Astrocyte (in vitro differentiated cells and primary cell): Measurements from ENCODE around the gene ABHD12. TPM values are rescaled to one million over a fixed set of nuclear protein-coding genes. Genes with fewer than 3 reads are reported as not detected.
A peak's percentile ranks its signal among the peaks of the same experiment; 100 is the strongest.

Experiments
- DNase-seq: peaks from one replicate; pipeline ENCODE4 v3.0.0-alpha.2; 2010; ENCODE audit warnings: low read depth
- FAIRE-seq: peaks from 2 replicates; lab custom pipeline; 2011; peaks lifted over from hg19 to GRCh38; lab: Jason Lieb, UNC
- H2AFZ ChIP-seq: 2 replicates; pipeline ENCODE4 v1.6.0; 2012; ENCODE audit warnings: low read depth, low read length, inconsistent platforms
- H3K27ac ChIP-seq: 2 replicates; pipeline ENCODE4 v1.5.1; 2011; ENCODE audit warnings: low read depth, low read length, inconsistent platforms
- H3K27me3 ChIP-seq: 2 replicates; pipeline ENCODE4 v1.6.0; 2011; ENCODE audit warnings: low read length, inconsistent platforms; ENCODE audit not compliant: insufficient read depth
- H3K36me3 ChIP-seq: 2 replicates; pipeline ENCODE4 v1.5.1; 2011; ENCODE audit warnings: low read length, inconsistent platforms; ENCODE audit not compliant: insufficient read depth
- H3K4me1 ChIP-seq: 2 replicates; pipeline ENCODE4 v1.5.1; 2011; ENCODE audit warnings: low read length, inconsistent platforms; ENCODE audit not compliant: insufficient read depth
- H3K4me2 ChIP-seq: 2 replicates; pipeline ENCODE4 v1.6.0; 2012; ENCODE audit warnings: low read length, inconsistent platforms
- H3K4me3 ChIP-seq: 2 replicates; pipeline ENCODE4 v1.5.1; 2011; ENCODE audit warnings: low read depth, mild to moderate bottlenecking, low read length, inconsistent platforms; ENCODE audit not compliant: insufficient read depth
- H3K79me2 ChIP-seq: 2 replicates; pipeline ENCODE4 v1.6.0; 2012; ENCODE audit warnings: mild to moderate bottlenecking, low read length, inconsistent platforms; ENCODE audit not compliant: insufficient read depth
- H3K9ac ChIP-seq: 2 replicates; pipeline ENCODE4 v1.6.0; 2012; ENCODE audit warnings: mild to moderate bottlenecking, low read length, inconsistent platforms
- H3K9me3 ChIP-seq: 2 replicates; pipeline ENCODE4 v1.5.1; 2012; ENCODE audit warnings: low read depth, mild to moderate bottlenecking, low read length, inconsistent platforms; ENCODE audit not compliant: insufficient read depth
- H4K20me1 ChIP-seq: 2 replicates; pipeline ENCODE4 v1.6.0; 2012; ENCODE audit warnings: low read length, inconsistent platforms; ENCODE audit not compliant: insufficient read depth
- H3K27ac Mint-ChIP-seq: one replicate; pipeline ENCODE4 v1.8.0; 2021; ENCODE audit warnings: mild to moderate bottlenecking, mixed read lengths; ENCODE audit not compliant: unreplicated experiment
- H3K27me3 Mint-ChIP-seq: one replicate; pipeline ENCODE4 v1.8.0; 2021; ENCODE audit warnings: low read depth, mixed read lengths; ENCODE audit not compliant: unreplicated experiment
- H3K36me3 Mint-ChIP-seq: one replicate; pipeline ENCODE4 v1.8.0; 2021; ENCODE audit warnings: low read depth, mixed read lengths; ENCODE audit not compliant: unreplicated experiment
- H3K4me1 Mint-ChIP-seq: one replicate; pipeline ENCODE4 v1.8.0; 2021; ENCODE audit warnings: low read depth, mixed read lengths; ENCODE audit not compliant: unreplicated experiment
- H3K4me3 Mint-ChIP-seq: one replicate; pipeline ENCODE4 v1.8.0; 2021; ENCODE audit warnings: mild to moderate bottlenecking, moderate library complexity, mixed read lengths; ENCODE audit not compliant: unreplicated experiment
- H3K9me3 Mint-ChIP-seq: one replicate; pipeline ENCODE4 v1.8.0; 2021; ENCODE audit warnings: mild to moderate bottlenecking, mixed read lengths; ENCODE audit not compliant: unreplicated experiment
- EZH2 ChIP-seq: IDR thresholded peaks from 2 replicates; pipeline ENCODE4 v1.6.1; 2012; ENCODE audit warnings: mild to moderate bottlenecking, low read length, inconsistent platforms; ENCODE audit not compliant: insufficient read depth
- total RNA-seq: library from RNA; stranded (reverse); gene quantifications from 2 replicates; pipeline ENCODE4 v1.2.1, GENCODE V29; 2021
- TF ChIP-seq, protein P1 (sequence below): IDR thresholded peaks from 2 replicates; pipeline ENCODE4 v1.5.1; 2011; ENCODE audit warnings: low read depth, mild to moderate bottlenecking, inconsistent platforms, low read length, moderate library complexity; ENCODE audit not compliant: insufficient read depth

The ABHD12 gene
- total RNA-seq, 1 donor from 2014 or later = 98.1 TPM

DNA sequence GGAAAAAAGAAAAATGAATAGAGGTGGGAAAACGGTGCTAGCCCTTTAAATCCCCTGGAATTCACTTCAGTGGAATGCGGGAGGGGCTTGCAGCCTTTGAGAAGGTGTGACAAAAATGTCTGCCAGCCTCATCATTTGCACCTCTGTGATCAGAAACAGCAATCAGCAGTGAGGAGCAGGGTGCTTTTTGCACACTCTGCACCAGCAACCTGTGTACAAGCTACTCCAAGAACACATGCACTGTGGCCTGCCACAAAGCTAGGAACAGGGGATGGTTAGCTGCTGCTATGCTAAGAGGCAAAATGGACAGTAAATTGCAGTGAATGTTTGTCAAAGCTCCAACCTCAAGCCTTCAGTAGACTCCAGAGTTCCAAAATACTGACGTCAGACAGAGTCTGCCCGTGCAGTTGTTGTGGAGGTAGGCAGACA, 46.5 kb upstream of the ABHD12 start:
- Histone ChIP-seq H3K4me1 (no peaks in the 10 kb centered on the region), H3K27ac (no peak overlapping the region), H3K4me2 (peak overlapping the region; percentile 41), H3K36me3 (peaks cover 4% of the 10 kb centered on the region), H3K79me2 (no peaks in the 10 kb centered on the region), H4K20me1 (no peaks in the 10 kb centered on the region), H2AFZ (peak overlapping the region; percentile 49), H3K4me3 (no peak overlapping the region), H3K9me3 (no peaks in the 10 kb centered on the region), H3K9ac (no peak overlapping the region), H3K27me3 (no peaks in the 10 kb centered on the region)
- H3K4me3 Mint-ChIP-seq = peak overlapping the region; percentile 34
- peaks cover 11% of the 10 kb centered on the region for H3K4me1 Mint-ChIP-seq
- no peaks in the 10 kb centered on the region for H3K36me3 Mint-ChIP-seq
- no peaks in the 10 kb centered on the region for H3K27me3 Mint-ChIP-seq
- FAIRE-seq = no peak
- peak overlapping the region; percentile 12 for H3K27ac Mint-ChIP-seq
- DNase-seq = peak; percentile 16
- no peak for TF ChIP-seq EZH2
- TF ChIP-seq, protein P1, sequence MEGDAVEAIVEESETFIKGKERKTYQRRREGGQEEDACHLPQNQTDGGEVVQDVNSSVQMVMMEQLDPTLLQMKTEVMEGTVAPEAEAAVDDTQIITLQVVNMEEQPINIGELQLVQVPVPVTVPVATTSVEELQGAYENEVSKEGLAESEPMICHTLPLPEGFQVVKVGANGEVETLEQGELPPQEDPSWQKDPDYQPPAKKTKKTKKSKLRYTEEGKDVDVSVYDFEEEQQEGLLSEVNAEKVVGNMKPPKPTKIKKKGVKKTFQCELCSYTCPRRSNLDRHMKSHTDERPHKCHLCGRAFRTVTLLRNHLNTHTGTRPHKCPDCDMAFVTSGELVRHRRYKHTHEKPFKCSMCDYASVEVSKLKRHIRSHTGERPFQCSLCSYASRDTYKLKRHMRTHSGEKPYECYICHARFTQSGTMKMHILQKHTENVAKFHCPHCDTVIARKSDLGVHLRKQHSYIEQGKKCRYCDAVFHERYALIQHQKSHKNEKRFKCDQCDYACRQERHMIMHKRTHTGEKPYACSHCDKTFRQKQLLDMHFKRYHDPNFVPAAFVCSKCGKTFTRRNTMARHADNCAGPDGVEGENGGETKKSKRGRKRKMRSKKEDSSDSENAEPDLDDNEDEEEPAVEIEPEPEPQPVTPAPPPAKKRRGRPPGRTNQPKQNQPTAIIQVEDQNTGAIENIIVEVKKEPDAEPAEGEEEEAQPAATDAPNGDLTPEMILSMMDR = no peak
- H3K9me3 Mint-ChIP-seq = no peaks in the 10 kb centered on the region

DNA sequence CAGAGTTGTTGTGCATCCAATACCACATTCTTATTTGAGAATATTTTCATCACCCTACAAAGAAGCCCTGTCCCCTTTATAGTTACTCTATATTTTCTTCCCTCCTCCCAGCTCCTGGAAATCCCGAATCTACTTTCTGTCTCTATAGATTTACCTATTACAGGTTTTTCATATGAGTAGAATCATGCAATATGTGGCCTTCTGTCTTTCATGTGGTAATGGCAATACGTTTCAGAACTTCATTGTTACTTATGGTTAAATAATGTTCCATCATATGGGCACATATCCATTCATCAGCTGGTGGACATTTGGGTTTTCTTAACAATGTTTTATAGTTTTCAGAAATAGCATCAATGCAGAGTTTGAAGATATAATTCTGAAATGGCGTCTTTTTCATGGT, 33.9 kb upstream of the ABHD12 start:
- Mint-ChIP-seq H3K4me3 (no peak overlapping the region), H3K27ac (no peak overlapping the region), H3K36me3 (peaks cover 7% of the 10 kb centered on the region), H3K4me1 (no peaks in the 10 kb centered on the region), H3K9me3 (no peaks in the 10 kb centered on the region), H3K27me3 (no peaks in the 10 kb centered on the region)
- Histone ChIP-seq H3K27me3 (no peaks in the 10 kb centered on the region), H3K36me3 (no peaks in the 10 kb centered on the region), H3K4me3 (no peak overlapping the region), H3K79me2 (no peaks in the 10 kb centered on the region), H3K9ac (no peak overlapping the region), H3K4me1 (no peaks in the 10 kb centered on the region), H3K9me3 (no peaks in the 10 kb centered on the region), H4K20me1 (no peaks in the 10 kb centered on the region), H2AFZ (no peak overlapping the region), H3K4me2 (no peak overlapping the region), H3K27ac (no peak overlapping the region)
- DNase-seq = no peak
- no peak for TF ChIP-seq EZH2
- TF ChIP-seq, protein P1 = no peak
- no peak for FAIRE-seq

DNA sequence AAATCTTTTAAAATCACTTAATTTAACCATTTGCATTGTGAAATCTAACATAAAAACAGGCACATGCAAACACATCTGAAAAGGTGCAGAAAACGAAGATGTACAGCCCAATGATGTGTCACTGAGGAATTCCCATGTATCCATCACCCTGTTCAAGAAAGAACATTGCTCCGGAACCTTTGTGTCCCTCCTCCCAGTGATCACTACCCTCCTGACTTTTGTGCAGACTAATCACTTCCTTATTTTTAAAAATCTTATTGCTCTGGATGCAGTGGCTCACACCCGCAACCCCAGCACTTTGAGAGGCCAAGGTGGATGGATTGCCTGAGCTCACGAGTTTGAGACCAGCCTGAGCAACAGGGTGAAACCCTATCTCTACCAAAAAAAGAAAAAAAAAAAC, 31.4 kb upstream of the ABHD12 start:
- Mint-ChIP-seq H3K9me3 (peaks cover 2% of the 10 kb centered on the region), H3K4me3 (no peak overlapping the region), H3K4me1 (peaks cover 2% of the 10 kb centered on the region), H3K27me3 (no peaks in the 10 kb centered on the region), H3K36me3 (peaks cover 6% of the 10 kb centered on the region), H3K27ac (no peak overlapping the region)
- TF ChIP-seq, protein P1 = no peak
- no peak for TF ChIP-seq EZH2
- Histone ChIP-seq H4K20me1 (no peaks in the 10 kb centered on the region), H3K4me2 (no peak overlapping the region), H3K4me3 (no peak overlapping the region), H3K9me3 (no peaks in the 10 kb centered on the region), H3K79me2 (no peaks in the 10 kb centered on the region), H3K4me1 (peaks cover 5% of the 10 kb centered on the region), H3K36me3 (no peaks in the 10 kb centered on the region), H3K9ac (no peak overlapping the region), H2AFZ (no peak overlapping the region), H3K27me3 (no peaks in the 10 kb centered on the region), H3K27ac (no peak overlapping the region)
- no peak for FAIRE-seq
- no peak for DNase-seq
